ENCODE data around the gene PKNOX1.
"Not testable (repeated sequence)": the region's sequence is repeated elsewhere in the genome, so short reads cannot be mapped to it uniquely, and the experiment has no call there.

DNA sequence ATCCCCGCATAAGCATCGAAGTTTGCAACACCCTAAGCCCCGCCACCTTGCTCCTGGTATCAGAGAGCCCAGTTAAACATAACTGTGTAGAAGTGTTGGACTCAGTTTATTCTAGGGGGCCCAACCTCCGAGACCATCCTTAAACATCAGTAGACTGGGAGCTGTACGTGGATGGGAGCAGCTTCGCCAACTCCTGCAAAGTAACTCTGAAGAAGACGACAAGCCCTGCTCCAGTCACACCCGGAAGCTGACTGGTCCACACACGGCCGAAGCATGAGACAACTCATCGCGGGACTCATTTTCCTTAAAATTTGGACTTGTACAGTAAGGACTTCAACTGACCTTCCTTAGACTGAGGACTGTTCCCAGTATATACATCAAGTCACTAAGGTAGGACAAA, 40.4 kb upstream of the PKNOX1 start:
- TF ChIP-seq CTCF, POLR2A (IDR thresholded peaks at IDR 0.05): not testable (repeated sequence)
